HepG2 (cell line): ENCODE data around the gene PIAS3. TPM values are rescaled to one million over a fixed set of nuclear protein-coding genes. Genes with fewer than 3 reads are reported as not detected.
A peak's percentile ranks its signal among the peaks of the same experiment; 100 is the strongest.

ENCODE experiments used
- ATAC-seq: fragments of 200-7000 bp; cut with Tn5 transposase; 3 replicates; pipeline ENCODE4 v1.9.1; 2020; ENCODE audit warnings: mild to moderate bottlenecking, moderate library complexity
- BruUV-seq: library from RNA; stranded (reverse); fragments of 400-500 nt; replicated peaks from 2 replicates; lab custom pipeline; 2021; lab: Mats Ljungman, UMichigan
- CTCF ChIA-PET: fragments of 300-600 bp; formaldehyde crosslinking; extraction: SDS; loops from one replicate; lab custom pipeline; 2021; ENCODE audit warnings: low total read pairs, inconsistent platforms, low intra/inter-chr PET ratio; lab: Yijun Ruan, JAX
- POLR2A ChIA-PET: fragments of 350-600 bp; sonication (Branson Sonifier 250); formaldehyde crosslinking; loops from one replicate; lab custom pipeline; 2020; ENCODE audit warnings: antibody characterized with exemption, inconsistent platforms; lab: Yijun Ruan, JAX
- DNase-seq: peaks from one replicate; pipeline ENCODE4 v3.0.0-alpha.2; 2015; ENCODE audit warnings: low spot score
- FAIRE-seq: peaks from 3 replicates; lab custom pipeline; 2011; peaks lifted over from hg19 to GRCh38; lab: Jason Lieb, UNC
- H2AFZ ChIP-seq: one replicate; pipeline ENCODE4 v1.6.1; 2011; ENCODE audit warnings: low read length, inconsistent platforms
- H3K27ac ChIP-seq: fragments of 300-600 bp; 3 replicates; pipeline ENCODE4 v1.8.0; 2011; ENCODE audit warnings: mixed run types, mild to moderate bottlenecking, mixed read lengths, low read length, inconsistent platforms; ENCODE audit not compliant: insufficient read depth; ENCODE audit errors: extremely low read length
- H3K27me3 ChIP-seq, 2 experiments: fragments of 200-600 bp in 1 of 2; 2 replicates in 1 of 2; 3 replicates in 1 of 2; pipeline versions ENCODE4 v1.6.0 to v1.8.0; 2011; ENCODE audit warnings: low read length in 2 of 2, mild to moderate bottlenecking in 2 of 2, moderate library complexity in 2 of 2, inconsistent platforms in 1 of 2; ENCODE audit not compliant: insufficient read depth in 2 of 2, control insufficient read depth in 1 of 2
- H3K36me3 ChIP-seq, 2 experiments: fragments of 200-600 bp in 1 of 2; replicated peaks in 1 of 2; 2 replicates in 1 of 2; 3 replicates in 1 of 2; pipeline versions ENCODE4 v1.5.1 to v1.8.0; 2011; ENCODE audit warnings: low read length in 2 of 2, inconsistent platforms in 1 of 2; ENCODE audit not compliant: insufficient read depth in 2 of 2, control insufficient read depth in 1 of 2
- H3K4me1 ChIP-seq: 2 replicates; pipeline ENCODE4 v1.5.1; 2012; ENCODE audit warnings: low read length, inconsistent platforms; ENCODE audit not compliant: insufficient read depth
- H3K4me2 ChIP-seq: 2 replicates; pipeline ENCODE4 v1.6.0; 2011; ENCODE audit warnings: low read depth, low read length, inconsistent platforms
- H3K4me3 ChIP-seq, 3 experiments: fragments of 200-600 bp in 1 of 3; sonication (generic), shearing (Covaris generic) in 1 of 3; replicated peaks in 1 of 3; 2 replicates each; pipeline ENCODE4 v1.5.1; 2011 to 2016; ENCODE audit warnings: low read length in 3 of 3, inconsistent platforms in 2 of 3, low read depth in 2 of 3, mild to moderate bottlenecking in 2 of 3, control low read depth in 1 of 3, mixed read lengths in 1 of 3; ENCODE audit not compliant: insufficient read depth in 1 of 3
- H3K79me2 ChIP-seq: one replicate; pipeline ENCODE4 v1.6.1; 2011; ENCODE audit warnings: low read length, inconsistent platforms; ENCODE audit not compliant: insufficient read depth
- H3K9ac ChIP-seq: 2 replicates; pipeline ENCODE4 v1.6.0; 2011; ENCODE audit warnings: mild to moderate bottlenecking, low read depth, low read length, inconsistent platforms; ENCODE audit not compliant: insufficient read depth
- H3K9me3 ChIP-seq: 2 replicates; pipeline ENCODE4 v1.5.1; 2012; ENCODE audit warnings: mild to moderate bottlenecking, low read length
- H4K20me1 ChIP-seq: 2 replicates; pipeline ENCODE4 v1.6.0; 2011; ENCODE audit warnings: inconsistent platforms, mild to moderate bottlenecking, low read length, moderate library complexity; ENCODE audit not compliant: insufficient read depth
- ARID3A ChIP-seq: IDR thresholded peaks from 2 replicates; pipeline ENCODE4 v1.6.1; 2012; ENCODE audit warnings: low read depth, low read length, improper control_type of control experiment
- HNRNPK ChIP-seq: fragments of 200-400 bp; formaldehyde crosslinking; IDR thresholded peaks from 2 replicates; pipeline ENCODE4 v1.6.1; 2018; ENCODE audit warnings: low read length, low read depth, moderate library complexity, mild to moderate bottlenecking; ENCODE audit not compliant: poor library complexity, severe bottlenecking
- KAT8 ChIP-seq: IDR thresholded peaks from 2 replicates; pipeline ENCODE4 v1.6.1; 2016; ENCODE audit warnings: missing genetic modification reagents, missing compliant biosample characterization
- MAFF ChIP-seq: IDR thresholded peaks from 2 replicates; pipeline ENCODE4 v1.6.1; 2011; ENCODE audit warnings: low read depth, low read length, improper control_type of control experiment
- RFXANK ChIP-seq: IDR thresholded peaks from 2 replicates; pipeline ENCODE4 v1.6.1; 2016
- SMYD3 ChIP-seq: sonication (generic); formaldehyde crosslinking; IDR thresholded peaks from 2 replicates; pipeline ENCODE4 v1.8.1; 2023; ENCODE audit warnings: mild to moderate bottlenecking, missing genetic modification reagents
- ZBTB40 ChIP-seq, 2 experiments: fragments of 450-650 bp in 1 of 2; sonication (generic) in 1 of 2; formaldehyde crosslinking in 1 of 2; IDR thresholded peaks; 2 replicates each; pipeline versions ENCODE4 v1.6.1 to v1.8.0; 2016 to 2022; ENCODE audit warnings: antibody characterized with exemption in 1 of 2, mild to moderate bottlenecking in 1 of 2, missing genetic modification reagents in 1 of 2
- ZEB1 ChIP-seq: IDR thresholded peaks from 2 replicates; pipeline ENCODE4 v1.6.1; 2012; ENCODE audit warnings: mild to moderate bottlenecking, low read depth, inconsistent platforms; ENCODE audit not compliant: insufficient replicate concordance
- ZFY ChIP-seq: sonication (generic); formaldehyde crosslinking; IDR thresholded peaks from 2 replicates; pipeline ENCODE4 v1.4.0; 2020; ENCODE audit warnings: missing genetic modification reagents
- ZNF331 ChIP-seq: sonication (generic); formaldehyde crosslinking; IDR thresholded peaks from 2 replicates; pipeline ENCODE4 v1.4.0; 2020; ENCODE audit warnings: missing genetic modification reagents
- ZNF431 ChIP-seq: sonication (generic); formaldehyde crosslinking; IDR thresholded peaks from 2 replicates; pipeline ENCODE4 v1.9.0; 2022; ENCODE audit warnings: missing genetic modification reagents, low read depth, mild to moderate bottlenecking, borderline replicate concordance
- WGBS: methylation state at CpG from one replicate; pipeline ENCODE4 v1.1.6; 2017; ENCODE audit warnings: low lambda C conversion rate; 5-methylcytosine and 5-hydroxymethylcytosine counted together
- in situ Hi-C: cut with HindIII; loops from 2 replicates; pipeline ENCODE4 v1.10.0; 2017; ENCODE audit warnings: low pct_unique_long_range_greater_than_20kb; ENCODE audit not compliant: extremely low pct_ligation_motif_present
- intact Hi-C: fragments of 100-400 bp; cut with micrococcal nuclease; formaldehyde crosslinking; loops from one replicate; pipeline ENCODE4 v1.10.0; 2022; ENCODE audit not compliant: unreplicated experiment
- polyA plus RNA-seq, 8 experiments: library from polyadenylated mRNA; depleted of rRNA in 3 of 8; stranded (reverse) in 7 of 8; unstranded in 1 of 8; fragments of >200 nt; fragmentation: Illumina TruSeq in 4 of 8; extraction: Trizol in 4 of 8; gene quantifications; 2 replicates each; pipeline versions ENCODE4 v1.2.1 to v1.2.3, GENCODE V29; 2011 to 2016; ENCODE audit warnings: low read depth in 4 of 8, missing spikeins in 1 of 8, mixed read lengths in 1 of 8; ENCODE audit not compliant: insufficient read depth in 1 of 8
- total RNA-seq, 5 experiments: library from RNA; depleted of rRNA; stranded (reverse); fragments of >200 nt; fragmentation: Illumina TruSeq; extraction: Trizol; gene quantifications; 2 replicates each; pipeline ENCODE4 v1.2.3, GENCODE V29; 2016; ENCODE audit warnings: low read depth in 1 of 5
- TF ChIP-seq, protein P1 (sequence below): sonication (generic); formaldehyde crosslinking; IDR thresholded peaks from 2 replicates; pipeline ENCODE4 v1.5.1; 2020; ENCODE audit warnings: mild to moderate bottlenecking, moderate library complexity, missing genetic modification reagents

Gene PIAS3
- total and polyA plus RNA-seq, 2 of the 13 experiments (the other 11 are each of a cell fraction or from before 2014, with no cell fraction given), result 3.7 to 8.0 TPM

GRCh38 chr1:145837656-145838055, 21.2 kb downstream of the PIAS3 start:
- ATAC-seq, result no peak
- Histone ChIP-seq H3K9me3 (no peaks in the 10 kb centered on the region), H3K27ac (no peak overlapping the region), H4K20me1 (no peaks in the 10 kb centered on the region), H2AFZ (no peak overlapping the region), H3K79me2 (no peaks in the 10 kb centered on the region), H3K27me3 (no peaks in the 10 kb centered on the region), H3K9ac (no peak overlapping the region), H3K4me1 (no peaks in the 10 kb centered on the region), H3K4me2 (no peak overlapping the region), H3K36me3 (peaks cover 34 to 77% of the 10 kb centered on the region in 2 experiments), H3K4me3 (no peak overlapping the region)
- FAIRE-seq, result no peak
- CTCF ChIA-PET, result no interaction called here
- BruUV-seq, result TSS peak; percentile 26
- DNase-seq, result no peak
- TF ChIP-seq KAT8 (CRISPR knock-in tag), result no peak
- TF ChIP-seq SMYD3, result no peak
- TF ChIP-seq ZFY, result no peak
- no peak for TF ChIP-seq ZNF331 (CRISPR knock-in tag)
- no peak for TF ChIP-seq ZNF431 (CRISPR knock-in tag)
- TF ChIP-seq, protein P1, sequence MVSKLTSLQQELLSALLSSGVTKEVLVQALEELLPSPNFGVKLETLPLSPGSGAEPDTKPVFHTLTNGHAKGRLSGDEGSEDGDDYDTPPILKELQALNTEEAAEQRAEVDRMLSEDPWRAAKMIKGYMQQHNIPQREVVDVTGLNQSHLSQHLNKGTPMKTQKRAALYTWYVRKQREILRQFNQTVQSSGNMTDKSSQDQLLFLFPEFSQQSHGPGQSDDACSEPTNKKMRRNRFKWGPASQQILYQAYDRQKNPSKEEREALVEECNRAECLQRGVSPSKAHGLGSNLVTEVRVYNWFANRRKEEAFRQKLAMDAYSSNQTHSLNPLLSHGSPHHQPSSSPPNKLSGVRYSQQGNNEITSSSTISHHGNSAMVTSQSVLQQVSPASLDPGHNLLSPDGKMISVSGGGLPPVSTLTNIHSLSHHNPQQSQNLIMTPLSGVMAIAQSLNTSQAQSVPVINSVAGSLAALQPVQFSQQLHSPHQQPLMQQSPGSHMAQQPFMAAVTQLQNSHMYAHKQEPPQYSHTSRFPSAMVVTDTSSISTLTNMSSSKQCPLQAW (CRISPR knock-in tag), result no peak
- TF ChIP-seq RFXANK, result no peak
- TF ChIP-seq ZBTB40 (IDR thresholded peaks at IDR 0.05), result no peak
- no peak for TF ChIP-seq ZBTB40 (CRISPR knock-in tag; IDR thresholded peaks at IDR 0.05)
- no peak for TF ChIP-seq ZEB1
- TF ChIP-seq ARID3A, result no peak
- no peak for TF ChIP-seq MAFF
- TF ChIP-seq HNRNPK, result no peak
- intact Hi-C loops (no loop called here), in situ Hi-C loops (no loop called here)
- 100% methylated on average over 1 of the region's 1 CpG for WGBS
- POLR2A ChIA-PET, result no interaction called here
